Measurements from ENCODE around the gene FAM209A. TPM values are rescaled to one million over a fixed set of nuclear protein-coding genes. Genes with fewer than 3 reads are reported as not detected.
"Not testable (repeated sequence)": the region's sequence is repeated elsewhere in the genome, so short reads cannot be mapped to it uniquely, and the experiment has no call there.

The FAM209A gene
- polyA plus RNA-seq (2012; ENCODE audit: missing spikeins) = not detected

- not testable (repeated sequence) for DNase-seq (ENCODE audit: insufficient read length); FAIRE-seq
Observed at GRCh38 chr20:56524444-56524843, at the start of gene FAM209A. FAM209A (plus strand) TSS chr20:56524744; CDS start chr20:56524809, 65 bp downstream.

- TF ChIP-seq POLR2A (IDR thresholded peaks at IDR 0.05; ENCODE audit: low read depth, low read length) (no peak), POLR2AphosphoS5 (IDR thresholded peaks at IDR 0.05; ENCODE audit: low read depth, low read length) (no peak), TAF1 (IDR thresholded peaks at IDR 0.05; ENCODE audit: borderline replicate concordance, low read depth, low read length) (no peak)
- no peak for DNase-seq (ENCODE audit: insufficient read length)
- no peak for FAIRE-seq
Observed at GRCh38 chr20:56483970-56484369, 40.6 kb upstream of the FAM209A start.

- TF ChIP-seq POLR2A (IDR thresholded peaks at IDR 0.05; ENCODE audit: low read depth, low read length) = no peak
- no peak for TF ChIP-seq POLR2AphosphoS5 (IDR thresholded peaks at IDR 0.05; ENCODE audit: low read depth, low read length)
- no peak for TF ChIP-seq TAF1 (IDR thresholded peaks at IDR 0.05; ENCODE audit: borderline replicate concordance, low read depth, low read length)
- DNase-seq (ENCODE audit: insufficient read length) (no peak), FAIRE-seq (no peak)
Observed at GRCh38 chr20:56487216-56487615, 37.3 kb upstream of the FAM209A start.

GRCh38 chr20:56488566-56488965 lies 36.0 kb upstream of the FAM209A start:
- no peak for FAIRE-seq
- DNase-seq (ENCODE audit: insufficient read length) = no peak
- TF ChIP-seq TAF1 (IDR thresholded peaks at IDR 0.05; ENCODE audit: borderline replicate concordance, low read depth, low read length) (no peak), POLR2A (IDR thresholded peaks at IDR 0.05; ENCODE audit: low read depth, low read length) (no peak), POLR2AphosphoS5 (IDR thresholded peaks at IDR 0.05; ENCODE audit: low read depth, low read length) (no peak)

- TF ChIP-seq TAF1 (IDR thresholded peaks at IDR 0.05; ENCODE audit: borderline replicate concordance, low read depth, low read length) (no peak), POLR2A (IDR thresholded peaks at IDR 0.05; ENCODE audit: low read depth, low read length) (no peak), POLR2AphosphoS5 (IDR thresholded peaks at IDR 0.05; ENCODE audit: low read depth, low read length) (no peak)
- no peak for DNase-seq (ENCODE audit: insufficient read length)
- no peak for FAIRE-seq
Observed at GRCh38 chr20:56501116-56501515, 23.4 kb upstream of the FAM209A start.

GRCh38 chr20:56503916-56504315 lies 20.6 kb upstream of the FAM209A start:
- TF ChIP-seq POLR2A (IDR thresholded peaks at IDR 0.05; ENCODE audit: low read depth, low read length) (no peak), TAF1 (IDR thresholded peaks at IDR 0.05; ENCODE audit: borderline replicate concordance, low read depth, low read length) (no peak), POLR2AphosphoS5 (IDR thresholded peaks at IDR 0.05; ENCODE audit: low read depth, low read length) (no peak)
- DNase-seq (ENCODE audit: insufficient read length) = no peak
- no peak for FAIRE-seq

- peak; percentile 23 for DNase-seq (ENCODE audit: insufficient read length)
- no peak for FAIRE-seq
Observed at GRCh38 chr20:56504373-56505005, 20.1 kb upstream of the FAM209A start.

GRCh38 chr20:56506103-56506502 lies 18.4 kb upstream of the FAM209A start:
- FAIRE-seq (no peak), DNase-seq (ENCODE audit: insufficient read length) (no peak)
- TF ChIP-seq POLR2A (IDR thresholded peaks at IDR 0.05; ENCODE audit: low read depth, low read length) (no peak), POLR2AphosphoS5 (IDR thresholded peaks at IDR 0.05; ENCODE audit: low read depth, low read length) (no peak), TAF1 (IDR thresholded peaks at IDR 0.05; ENCODE audit: borderline replicate concordance, low read depth, low read length) (no peak)

More at GRCh38 chr20:56504373-56505005, 20.1 kb upstream of the FAM209A start:
- TF ChIP-seq POLR2A (IDR thresholded peaks at IDR 0.05; ENCODE audit: low read depth, low read length) (no peak), POLR2AphosphoS5 (IDR thresholded peaks at IDR 0.05; ENCODE audit: low read depth, low read length) (no peak), TAF1 (IDR thresholded peaks at IDR 0.05; ENCODE audit: borderline replicate concordance, low read depth, low read length) (no peak)

GRCh38 chr20:56511926-56512325 lies 12.6 kb upstream of the FAM209A start:
- FAIRE-seq = no peak
- no peak for DNase-seq (ENCODE audit: insufficient read length)
- TF ChIP-seq TAF1 (IDR thresholded peaks at IDR 0.05; ENCODE audit: borderline replicate concordance, low read depth, low read length) = no peak
- TF ChIP-seq POLR2A (IDR thresholded peaks at IDR 0.05; ENCODE audit: low read depth, low read length) = no peak
- no peak for TF ChIP-seq POLR2AphosphoS5 (IDR thresholded peaks at IDR 0.05; ENCODE audit: low read depth, low read length)

GRCh38 chr20:56513161-56514150 lies 11.1 kb upstream of the FAM209A start:
- no peak for DNase-seq (ENCODE audit: insufficient read length)

GRCh38 chr20:56516631-56517030 lies 7.9 kb upstream of the FAM209A start:
- FAIRE-seq = no peak
- DNase-seq (ENCODE audit: insufficient read length) = no peak

More at GRCh38 chr20:56513161-56514150, 11.1 kb upstream of the FAM209A start:
- no peak for FAIRE-seq
- TF ChIP-seq POLR2AphosphoS5 (IDR thresholded peaks at IDR 0.05; ENCODE audit: low read depth, low read length) (no peak), TAF1 (IDR thresholded peaks at IDR 0.05; ENCODE audit: borderline replicate concordance, low read depth, low read length) (no peak), POLR2A (IDR thresholded peaks at IDR 0.05; ENCODE audit: low read depth, low read length) (no peak)

More at GRCh38 chr20:56516631-56517030, 7.9 kb upstream of the FAM209A start:
- no peak for TF ChIP-seq POLR2AphosphoS5 (IDR thresholded peaks at IDR 0.05; ENCODE audit: low read depth, low read length)
- TF ChIP-seq POLR2A (IDR thresholded peaks at IDR 0.05; ENCODE audit: low read depth, low read length) = no peak
- TF ChIP-seq TAF1 (IDR thresholded peaks at IDR 0.05; ENCODE audit: borderline replicate concordance, low read depth, low read length) = no peak

Measured in GM12892 (cell line).